Endothelial cell of umbilical vein (primary cell): ENCODE measurements around the gene ALDH1A3. TPM values are rescaled to one million over a fixed set of nuclear protein-coding genes. Genes with fewer than 3 reads are reported as not detected.

Experiments
- BruUV-seq: library from RNA; stranded (reverse); fragments of 400-500 nt; replicated peaks from 2 replicates; lab custom pipeline; 2021; lab: Mats Ljungman, UMichigan
- CTCF ChIA-PET: fragments of 300-600, 350-600 bp; sonication (Branson Sonifier 250); formaldehyde crosslinking; loops from one replicate; lab custom pipeline; 2021; ENCODE audit warnings: antibody characterized with exemption, inconsistent platforms; lab: Charles Lee
- POLR2A ChIA-PET: fragments of 300-600, 350-600 bp; sonication (Branson Sonifier 250); formaldehyde crosslinking; loops from one replicate; lab custom pipeline; 2021; ENCODE audit warnings: antibody characterized with exemption, inconsistent platforms; lab: Charles Lee
- DNase-seq: peaks from one replicate; pipeline ENCODE4 v3.0.0-alpha.2; 2011; ENCODE audit warnings: low read depth, low spot score
- FAIRE-seq: peaks from 2 replicates; lab custom pipeline; 2011; peaks lifted over from hg19 to GRCh38; lab: Jason Lieb, UNC
- H2AFZ ChIP-seq: 2 replicates; pipeline ENCODE4 v1.6.0; 2012; ENCODE audit warnings: low read depth, low read length, control low read depth, inconsistent platforms
- H3K27ac ChIP-seq: 2 replicates; pipeline ENCODE4 v1.5.1; 2011; ENCODE audit warnings: low read depth, mild to moderate bottlenecking, control low read depth, low read length, moderate library complexity; ENCODE audit not compliant: insufficient read depth
- H3K27me3 ChIP-seq, 2 experiments: 2 replicates each; pipeline versions ENCODE4 v1.6.0 to v1.6.1; 2011; ENCODE audit warnings: low read length in 2 of 2, mixed read lengths in 1 of 2; ENCODE audit not compliant: control insufficient read depth in 2 of 2, insufficient read depth in 2 of 2
- H3K36me3 ChIP-seq, 2 experiments: 2 replicates in 1 of 2; 3 replicates in 1 of 2; pipeline ENCODE4 v1.5.1; 2011; ENCODE audit warnings: low read length in 2 of 2, mild to moderate bottlenecking in 1 of 2, moderate library complexity in 1 of 2; ENCODE audit not compliant: control insufficient read depth in 2 of 2, insufficient read depth in 2 of 2; ENCODE audit errors: extremely low read depth in 1 of 2
- H3K4me1 ChIP-seq: 3 replicates; pipeline ENCODE4 v1.5.1; 2011; ENCODE audit warnings: mild to moderate bottlenecking, low read length; ENCODE audit not compliant: control insufficient read depth, insufficient read depth; ENCODE audit errors: extremely low read depth
- H3K4me2 ChIP-seq: 2 replicates; pipeline ENCODE4 v1.6.1; 2011; ENCODE audit warnings: low read length, control low read depth, mixed read lengths; ENCODE audit not compliant: insufficient read depth
- H3K4me3 ChIP-seq, 3 experiments: fragments of 200-600 bp in 1 of 3; sonication (generic), shearing (Covaris generic) in 1 of 3; replicated peaks in 1 of 3; 2 replicates each; pipeline ENCODE4 v1.5.1; 2011 to 2016; ENCODE audit warnings: control low read depth in 3 of 3, low read length in 3 of 3, mild to moderate bottlenecking in 2 of 3, inconsistent platforms in 1 of 3, low read depth in 1 of 3, moderate library complexity in 1 of 3; ENCODE audit not compliant: insufficient read depth in 1 of 3
- H3K79me2 ChIP-seq: 2 replicates; pipeline ENCODE4 v1.6.0; 2012; ENCODE audit warnings: low read length, inconsistent platforms; ENCODE audit not compliant: control insufficient read depth, insufficient read depth
- H3K9ac ChIP-seq: replicated peaks from 2 replicates; pipeline ENCODE3; 2011; ENCODE audit warnings: low read length, control low read depth; ENCODE audit not compliant: insufficient read depth; ENCODE audit errors: extremely low read depth
- H3K9me1 ChIP-seq: replicated peaks from 3 replicates; pipeline ENCODE4 v1.6.0; 2011; ENCODE audit warnings: mild to moderate bottlenecking, low read length; ENCODE audit not compliant: control insufficient read depth, insufficient read depth; ENCODE audit errors: extremely low read depth
- H3K9me3 ChIP-seq: replicated peaks from 2 replicates; pipeline ENCODE4 v1.5.1; 2012; ENCODE audit warnings: low read length, inconsistent platforms; ENCODE audit not compliant: control insufficient read depth, insufficient read depth
- H4K20me1 ChIP-seq: replicated peaks from 2 replicates; pipeline ENCODE3; 2011; ENCODE audit warnings: mild to moderate bottlenecking, low read length; ENCODE audit not compliant: control insufficient read depth, insufficient read depth; ENCODE audit errors: extremely low read depth
- CTCF ChIP-seq, 2 donors: IDR thresholded peaks; 1 replicate in 1 of 2; 2 replicates in 1 of 2; pipeline ENCODE4 v1.5.1; 2011; ENCODE audit warnings: low read length in 2 of 2, mild to moderate bottlenecking in 2 of 2, moderate library complexity in 2 of 2, control low read depth in 1 of 2, inconsistent platforms in 1 of 2, low read depth in 1 of 2; ENCODE audit not compliant: insufficient read depth in 1 of 2; ENCODE audit errors: extremely low read depth in 1 of 2
- EZH2 ChIP-seq: IDR thresholded peaks from 2 replicates; pipeline ENCODE4 v1.6.1; 2012; ENCODE audit warnings: borderline replicate concordance, low read depth, mild to moderate bottlenecking, moderate library complexity, low read length, inconsistent platforms; ENCODE audit not compliant: severe bottlenecking
- FOS ChIP-seq: IDR thresholded peaks from 2 replicates; pipeline ENCODE4 v1.6.1; 2011; ENCODE audit warnings: mild to moderate bottlenecking, low read length, moderate library complexity, borderline replicate concordance; ENCODE audit not compliant: insufficient read depth
- GATA2 ChIP-seq: IDR thresholded peaks from 2 replicates; pipeline ENCODE4 v1.7.0; 2011; ENCODE audit warnings: low read depth, mild to moderate bottlenecking, moderate library complexity, mixed read lengths, low read length; ENCODE audit not compliant: insufficient read length, insufficient read depth
- JUN ChIP-seq: IDR thresholded peaks from 2 replicates; pipeline ENCODE4 v1.6.1; 2011; ENCODE audit warnings: borderline replicate concordance, low read depth; ENCODE audit not compliant: insufficient read length, insufficient read depth
- MAX ChIP-seq: IDR thresholded peaks from 2 replicates; pipeline ENCODE4 v1.6.1; 2011; ENCODE audit not compliant: insufficient read depth, insufficient read length
- MYC ChIP-seq: IDR thresholded peaks from one replicate; pipeline ENCODE4 v1.6.1; 2011; ENCODE audit warnings: mild to moderate bottlenecking, low read depth, low read length
- POLR2A ChIP-seq: IDR thresholded peaks from 2 replicates; pipeline ENCODE4 v1.6.1; 2012; ENCODE audit warnings: low read depth, mild to moderate bottlenecking, control low read depth, low read length
- POLR2AphosphoS5 ChIP-seq: IDR thresholded peaks from 2 replicates; pipeline ENCODE4 v1.6.1; 2012; ENCODE audit warnings: low read depth, mild to moderate bottlenecking, control low read depth, low read length, moderate library complexity; ENCODE audit not compliant: insufficient read depth
- dilution Hi-C: fragments of 300-500 bp; cut with MboI; formaldehyde crosslinking; loops from one replicate; pipeline ENCODE4 v1.15.0; 2019; ENCODE audit warnings: low sequenced_read_pairs; ENCODE audit not compliant: extremely low pct_ligation_motif_present
- intact Hi-C: fragments of 100-400 bp; cut with micrococcal nuclease; formaldehyde crosslinking; loops from one replicate; pipeline ENCODE4 v1.10.0; 2022
- polyA plus RNA-seq, 4 experiments: library from polyadenylated mRNA; depleted of rRNA in 3 of 4; stranded (reverse) in 3 of 4; unstranded in 1 of 4; fragments of >200 nt; gene quantifications; 2 replicates each; pipeline versions ENCODE4 v1.2.1 to v1.2.3, GENCODE V29; 2011 to 2012; ENCODE audit warnings: missing spikeins in 1 of 4
- total RNA-seq: library from RNA; stranded (reverse); gene quantifications from 2 replicates; pipeline ENCODE4 v1.2.3, GENCODE V29; 2021

The ALDH1A3 gene
- total and polyA plus RNA-seq, 2 donors (not counting 3 experiments of a cell fraction or from before 2014, with no cell fraction given), result 2.8 to 5.8 TPM

- Histone ChIP-seq H3K4me1 (peaks cover 22% of the 10 kb centered on the region), H3K4me3 (no peak overlapping the region), H4K20me1 (no peaks in the 10 kb centered on the region), H3K4me2 (no peak overlapping the region), H3K79me2 (no peaks in the 10 kb centered on the region), H3K27ac (no peak overlapping the region), H3K9ac (no peak overlapping the region), H3K9me3 (no peaks in the 10 kb centered on the region), H2AFZ (no peak overlapping the region), H3K9me1 (no peaks in the 10 kb centered on the region), H3K36me3 (no peaks in the 10 kb centered on the region), H3K27me3 (peaks cover 3 to 4% of the 10 kb centered on the region in 2 experiments)
- DNase-seq (no peak), FAIRE-seq (no peak)
- dilution Hi-C loops (no loop called here), intact Hi-C loops (no loop called here)
- TF ChIP-seq CTCF (IDR thresholded peaks at IDR 0.05; ENCODE audit: extremely low read depth in 1 of 2, insufficient read depth in 1 of 2, low read depth in 1 of 2, low read length in 2 of 2) (no peak), JUN (no peak), POLR2A (no peak), POLR2AphosphoS5 (no peak), GATA2 (no peak), MYC (no peak), MAX (no peak), EZH2 (no peak), FOS (no peak)
- BruUV-seq, result no TSS peak
- CTCF ChIA-PET, result interaction anchor here (1.0 to 2.5 kb wide), 3 partner anchors 13 to 123 kb away, joined by 4 to 8 read pairs (median 6); no protein-coding TSS in a partner anchor
- POLR2A ChIA-PET, result no interaction called here
Observed at GRCh38 chr15:100885811-100886210, 6.2 kb downstream of the ALDH1A3 start.
